GM13977 (cell line): ENCODE data around the gene VEPH1.

Experiments
- DNase-seq: peaks from one replicate; pipeline ENCODE4 v3.0.0; 2012; ENCODE audit warnings: low spot score
- CTCF ChIP-seq: IDR thresholded peaks from 2 replicates; pipeline ENCODE4 v1.5.1; 2012; ENCODE audit warnings: mild to moderate bottlenecking, control low read depth; ENCODE audit not compliant: insufficient read depth; ENCODE audit errors: extremely low read depth, missing control alignments
- in situ Hi-C: fragments of 300-500 bp; cut with MboI; formaldehyde crosslinking; loops from one replicate; pipeline ENCODE4 v1.12.0; 2022; ENCODE audit warnings: low sequenced_read_pairs, low pct_unique_long_range_greater_than_20kb, mixed read lengths, inconsistent platforms; ENCODE audit not compliant: unreplicated experiment

Gene VEPH1

DNA sequence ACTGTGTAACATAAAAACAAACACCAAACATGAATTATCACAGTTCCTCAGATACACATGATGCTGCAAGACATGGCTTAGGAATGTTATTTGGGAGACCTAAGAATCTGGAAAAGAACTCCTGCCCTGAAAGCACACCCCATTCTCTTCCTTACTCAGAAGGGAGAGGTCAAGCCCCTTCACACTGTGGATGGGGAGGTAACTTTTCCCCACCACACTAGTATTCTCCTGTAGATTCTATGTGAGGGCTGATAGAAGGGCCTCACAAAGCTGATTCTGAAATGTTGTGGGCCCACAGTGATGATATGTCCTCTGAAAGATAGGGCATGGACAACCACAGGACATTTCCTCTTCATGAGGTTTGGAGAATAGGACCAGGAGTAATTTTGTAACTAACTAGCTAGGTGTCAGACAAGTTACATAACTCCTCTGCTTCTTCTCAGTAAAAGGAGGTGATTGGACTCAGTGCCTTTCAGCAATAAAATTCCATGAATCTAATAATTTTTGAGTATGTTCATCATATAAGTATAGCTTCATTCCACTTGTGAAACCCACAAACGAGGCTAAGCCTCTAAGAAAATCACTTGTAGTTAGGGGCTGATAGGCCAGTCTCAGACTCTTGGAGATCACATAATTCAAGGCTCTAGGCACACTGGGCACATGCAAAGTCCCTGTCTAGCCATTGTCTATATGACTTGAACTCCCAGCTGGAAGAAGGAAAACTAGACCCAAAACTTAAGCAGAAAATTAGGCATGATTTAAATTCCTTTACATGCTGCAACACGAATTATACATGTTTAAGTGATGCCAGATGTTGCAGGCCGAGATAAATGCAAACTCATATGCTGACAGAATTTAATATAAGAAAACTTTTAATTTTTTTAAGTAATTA lies 59.1 kb downstream of the VEPH1 start:
- no peak for DNase-seq
- no peak for TF ChIP-seq CTCF
- in situ Hi-C loops = no loop called here

GRCh38 chr3:157442729-157443128 lies 60.5 kb downstream of the VEPH1 start:
- DNase-seq = no peak

DNA sequence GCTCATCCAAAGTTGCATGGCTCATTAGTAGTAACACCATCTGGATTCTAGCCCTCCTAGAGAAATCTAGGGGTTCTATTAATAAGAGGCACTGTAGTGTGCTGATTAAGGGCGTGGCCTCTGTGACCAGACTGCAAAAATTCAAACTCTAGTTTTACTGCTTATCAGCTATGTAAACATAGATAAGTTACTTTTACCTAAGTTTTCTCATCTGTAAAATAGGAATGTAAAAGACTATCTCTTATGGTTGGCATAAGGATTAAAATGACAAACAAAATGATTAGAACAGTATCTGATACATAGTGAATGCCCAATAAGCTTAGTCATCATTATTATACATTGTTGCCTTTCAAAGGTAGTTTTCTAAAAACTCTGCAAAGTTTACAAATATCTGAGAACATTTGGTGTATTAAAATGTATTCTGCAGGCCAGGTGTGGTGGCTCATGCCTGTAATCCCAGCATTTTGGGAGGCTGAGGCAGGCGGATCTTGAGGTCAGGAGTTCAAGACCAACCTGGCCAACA lies 62.1 kb downstream of the VEPH1 start:
- no peak for TF ChIP-seq CTCF
- in situ Hi-C loops = no loop called here
- no peak for DNase-seq

More at GRCh38 chr3:157442729-157443128, 60.5 kb downstream of the VEPH1 start:
- TF ChIP-seq CTCF = no peak
- in situ Hi-C loops = no loop called here

GRCh38 chr3:157438194-157438730 lies 65.0 kb downstream of the VEPH1 start:
- no peak for TF ChIP-seq CTCF
- DNase-seq = peak; percentile 7
- in situ Hi-C loops = no loop called here

DNA sequence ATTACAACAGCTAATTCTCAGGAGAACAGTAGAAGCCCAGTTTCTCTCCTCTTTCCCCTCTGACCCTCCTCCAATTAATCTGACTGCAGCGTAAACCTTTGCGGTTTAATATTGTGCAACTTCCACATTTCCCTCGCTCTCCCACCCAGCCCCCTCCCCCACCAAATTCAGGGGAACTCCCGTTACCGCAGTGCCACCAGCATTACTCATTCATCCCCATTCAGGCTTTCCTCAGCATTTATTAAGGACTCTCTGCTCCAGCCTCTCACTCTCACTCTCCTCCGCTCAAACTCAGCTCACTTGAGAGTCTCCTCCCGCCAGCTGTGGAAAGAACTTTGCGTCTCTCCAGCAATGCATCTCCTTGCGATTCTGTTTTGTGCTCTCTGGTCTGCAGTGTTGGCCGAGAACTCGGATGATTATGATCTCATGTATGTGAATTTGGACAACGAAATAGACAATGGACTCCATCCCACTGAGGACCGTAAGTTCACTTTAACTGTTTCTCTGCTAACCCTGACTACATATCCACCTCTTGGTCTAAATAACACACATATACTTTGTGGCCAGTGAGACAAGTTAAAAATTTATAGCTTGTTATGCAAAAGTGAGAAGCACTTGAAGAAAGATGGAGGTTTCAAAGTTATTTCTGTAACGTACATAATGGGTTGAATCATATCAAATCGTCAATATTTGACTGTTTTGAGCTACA lies 66.5 kb downstream of the VEPH1 start, which contains the start of gene PTX3:
Gene PTX3 (plus strand): TSS at position 268 of the 709 bp plus-strand sequence. CDS start 84 bp downstream, at position 352.
- no peak for TF ChIP-seq CTCF
- in situ Hi-C loops = no loop called here
- peak; percentile 11 for DNase-seq

GRCh38 chr3:157429708-157430107 lies 73.5 kb downstream of the VEPH1 start:
- DNase-seq = no peak
- no peak for TF ChIP-seq CTCF
- in situ Hi-C loops = no loop called here
